Body of pancreas (tissue), 4 donors: ENCODE measurements around the gene LARP7. TPM values are rescaled to one million over a fixed set of nuclear protein-coding genes. Genes with fewer than 3 reads are reported as not detected.

ENCODE experiments used
- ATAC-seq: fragments of 150-250 bp; one replicate; pipeline ENCODE4 v1.9.1; 2016
- DNase-seq, 4 donors: peaks; one replicate each; pipeline ENCODE4 v3.0.0-alpha.2; 2019
- H3K27ac ChIP-seq, 4 donors: fragments of 200-600 bp; sonication (generic); 1 replicate in 3 of 4; 2 replicates in 1 of 4; pipeline versions ENCODE4 v1.5.1 to v1.6.1; 2016 to 2019; ENCODE audit warnings: mild to moderate bottlenecking in 1 of 4, mixed read lengths in 1 of 4, moderate library complexity in 1 of 4
- H3K27me3 ChIP-seq, 2 donors: fragments of 200-600 bp; sonication (generic); one replicate each; pipeline ENCODE4 v1.6.0; 2016; ENCODE audit warnings: mild to moderate bottlenecking in 1 of 2
- H3K36me3 ChIP-seq, 2 donors: fragments of 200-600 bp; sonication (generic); replicated peaks in 1 of 2; 2 replicates each; pipeline ENCODE4 v1.5.1; 2016; ENCODE audit warnings: low read depth in 2 of 2; ENCODE audit not compliant: insufficient read depth in 1 of 2
- H3K4me1 ChIP-seq: fragments of 200-600 bp; sonication (generic); one replicate; pipeline ENCODE4 v1.6.0; 2016
- H3K4me3 ChIP-seq, 2 donors: fragments of 200-600 bp; sonication (generic); 1 replicate in 1 of 2; 2 replicates in 1 of 2; pipeline ENCODE4 v1.5.1; 2016 to 2019
- H3K9me3 ChIP-seq, 3 donors: fragments of 200-600 bp; sonication (generic); 1 replicate in 2 of 3; 2 replicates in 1 of 3; pipeline ENCODE4 v1.5.1; 2016
- CTCF ChIP-seq, 7 experiments: fragments of 450-650 bp in 4 of 7; fragments of 200-600 bp in 3 of 7; sonication (generic) in 3 of 7; IDR thresholded peaks; one replicate each; pipeline ENCODE4 v1.5.1; 2016 to 2019; ENCODE audit warnings: antibody characterized with exemption in 7 of 7
- POLR2A ChIP-seq, 3 donors: fragments of 450-650 bp; IDR thresholded peaks; one replicate each; pipeline ENCODE4 v1.6.1; 2016; ENCODE audit warnings: antibody characterized with exemption in 3 of 3, mild to moderate bottlenecking in 2 of 3
- WGBS, 2 donors: methylation state at CpG; one replicate each; pipeline ENCODE4 v1.1.5; 2017; 5-methylcytosine and 5-hydroxymethylcytosine counted together
- intact Hi-C: fragments of 100-400 bp; cut with DNase I; formaldehyde crosslinking; loops from one replicate; pipeline ENCODE4 v1.15.1; 2023
- total RNA-seq, 2 donors: library from RNA; depleted of rRNA; stranded (reverse); fragments of >200 nt; gene quantifications; one replicate each; pipeline ENCODE4 v1.1.0, GENCODE V29; 2016

Gene LARP7
- total RNA-seq, 2 donors from 2014 or later, result 17.4 to 28.0 TPM

DNA sequence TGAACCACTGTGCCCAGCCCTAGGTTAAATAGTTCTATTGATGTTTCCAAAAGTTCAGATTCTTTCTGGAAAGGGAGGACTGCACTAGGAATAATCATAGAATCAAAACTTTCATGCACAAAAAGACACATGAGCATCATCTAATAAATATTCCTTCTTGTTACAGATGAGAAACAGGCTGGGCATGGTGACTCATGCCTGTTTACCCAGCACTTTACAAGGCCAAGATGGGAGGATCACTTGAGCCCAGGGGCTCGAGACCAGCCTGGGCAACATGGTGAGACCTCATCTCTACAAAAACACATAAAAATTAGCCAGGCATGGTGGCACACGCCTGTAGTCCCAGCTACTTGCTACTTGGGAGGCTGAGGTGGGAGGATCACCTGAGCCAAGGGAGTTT lies 27.7 kb downstream of the LARP7 start:
- Histone ChIP-seq H3K27me3 (no peaks in the 10 kb centered on the region), H3K4me1 (no peaks in the 10 kb centered on the region), H3K4me3 (no peak overlapping the region), H3K36me3 (no peaks in the 10 kb centered on the region), H3K9me3 (no peaks in the 10 kb centered on the region), H3K27ac (no peak overlapping the region)
- TF ChIP-seq CTCF (IDR thresholded peaks at IDR 0.05) (no peak), POLR2A (IDR thresholded peaks at IDR 0.05) (no peak)
- no peak for ATAC-seq
- WGBS, 2 donors, result 79 to 86% methylated on average over 1 to 2 of the region's 2 CpGs
- no peak for DNase-seq
- intact Hi-C loops, result no loop called here

GRCh38 chr4:112668131-112668530 lies 31.2 kb downstream of the LARP7 start:
- Histone ChIP-seq H3K27ac (no peak overlapping the region), H3K4me3 (no peak overlapping the region), H3K9me3 (no peaks in the 10 kb centered on the region), H3K36me3 (no peaks in the 10 kb centered on the region), H3K27me3 (no peaks in the 10 kb centered on the region), H3K4me1 (no peaks in the 10 kb centered on the region)
- ATAC-seq (no peak), DNase-seq (no peak)
- intact Hi-C loops, result no loop called here
- no peak for TF ChIP-seq CTCF (IDR thresholded peaks at IDR 0.05)
- TF ChIP-seq POLR2A (IDR thresholded peaks at IDR 0.05), result no peak
- WGBS, 2 donors, result 73 to 83% methylated on average over 3 of the region's 3 CpGs

DNA sequence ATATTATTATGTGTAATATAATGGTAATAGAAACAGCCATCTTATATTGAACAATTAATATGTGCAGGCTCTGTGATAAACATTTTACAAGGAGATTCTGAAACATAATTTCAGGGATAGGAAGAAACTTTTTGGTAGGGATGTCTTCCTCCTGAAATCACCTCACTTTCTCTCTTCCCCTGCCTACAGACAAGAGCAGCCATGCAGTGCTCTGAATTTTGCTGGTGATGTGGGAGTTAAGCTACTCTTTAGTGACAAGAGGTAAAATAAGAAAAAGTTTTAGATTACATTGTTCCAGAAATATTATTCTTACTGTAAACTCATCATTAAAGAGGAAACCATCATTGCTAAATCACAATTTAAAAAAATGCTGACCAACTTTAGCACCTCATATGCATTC lies 36.1 kb downstream of the LARP7 start:
- Histone ChIP-seq H3K4me1 (no peaks in the 10 kb centered on the region), H3K27ac (no peak overlapping the region), H3K36me3 (no peaks in the 10 kb centered on the region), H3K27me3 (no peaks in the 10 kb centered on the region), H3K4me3 (no peak overlapping the region), H3K9me3 (no peaks in the 10 kb centered on the region)
- no peak for ATAC-seq
- no peak for DNase-seq
- no peak for TF ChIP-seq POLR2A (IDR thresholded peaks at IDR 0.05)
- TF ChIP-seq CTCF (IDR thresholded peaks at IDR 0.05), result no peak
- intact Hi-C loops, result no loop called here

DNA sequence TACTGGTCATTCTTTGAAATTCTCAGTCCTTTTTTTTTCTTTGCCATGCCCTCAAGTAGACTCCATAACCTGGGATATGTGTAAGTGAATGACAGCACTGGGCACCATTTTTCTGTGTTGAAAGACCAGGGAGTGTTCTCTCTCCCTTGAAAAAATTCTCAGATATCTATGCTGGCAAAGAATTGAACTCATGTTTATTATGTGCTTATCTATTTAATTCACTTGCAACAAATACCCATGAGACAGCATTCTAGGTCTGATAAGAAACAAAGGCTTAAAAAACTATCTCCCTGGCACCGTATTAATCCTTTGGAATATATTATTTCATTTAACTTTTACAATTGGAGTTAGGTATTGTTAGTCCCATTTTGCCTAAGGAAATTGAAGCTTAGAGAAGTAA lies 36.7 kb downstream of the LARP7 start:
- no peak overlapping the region for H3K4me3 ChIP-seq
- TF ChIP-seq CTCF (IDR thresholded peaks at IDR 0.05), result no peak
- no peak for TF ChIP-seq POLR2A (IDR thresholded peaks at IDR 0.05)
- no peaks in the 10 kb centered on the region for H3K36me3 ChIP-seq
- H3K9me3 ChIP-seq, result no peaks in the 10 kb centered on the region
- H3K27ac ChIP-seq, result no peak overlapping the region
- intact Hi-C loops, result no loop called here
- ATAC-seq (no peak), DNase-seq (no peak)
- WGBS, 2 donors, result 35 to 37% methylated on average over 1 of the region's 1 CpG
- no peaks in the 10 kb centered on the region for H3K4me1 ChIP-seq
- no peaks in the 10 kb centered on the region for H3K27me3 ChIP-seq

DNA sequence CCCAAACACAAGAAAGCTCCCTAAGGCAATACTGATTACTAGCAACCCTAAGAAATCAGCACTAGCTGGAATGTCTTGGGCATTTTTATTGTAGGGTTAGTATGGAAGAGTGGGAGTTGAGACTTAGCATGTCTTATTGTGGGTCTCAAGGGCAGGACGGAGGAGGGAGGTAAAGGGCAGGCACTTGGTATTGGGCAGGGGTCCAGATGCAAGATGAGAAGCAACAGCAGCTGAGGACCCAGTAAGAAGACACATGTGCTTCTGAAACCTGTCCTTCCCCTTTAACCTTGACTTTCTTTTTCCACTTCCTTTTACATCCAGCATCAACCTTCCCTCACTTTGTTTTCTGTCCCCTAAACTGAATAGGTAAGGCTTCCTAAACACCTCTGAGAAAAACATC lies 37.4 kb downstream of the LARP7 start:
- intact Hi-C loops, result no loop called here
- no peak for ATAC-seq
- Histone ChIP-seq H3K9me3 (no peaks in the 10 kb centered on the region), H3K36me3 (no peaks in the 10 kb centered on the region), H3K4me1 (no peaks in the 10 kb centered on the region), H3K27ac (no peak overlapping the region), H3K4me3 (no peak overlapping the region), H3K27me3 (no peaks in the 10 kb centered on the region)
- TF ChIP-seq POLR2A (IDR thresholded peaks at IDR 0.05) (no peak), CTCF (IDR thresholded peaks at IDR 0.05) (no peak)
- WGBS, 2 donors, result 20 to 26% methylated on average over 1 of the region's 1 CpG
- no peak for DNase-seq
